ENCODE data around the gene KCNG4.

Gene KCNG4

GRCh38 chr16:84184775-84185174, 55.0 kb downstream of the KCNG4 start:
- FAIRE-seq: no peak
- TF ChIP-seq TAF1 (IDR thresholded peaks at IDR 0.05; ENCODE audit: low read depth, low read length) (no peak), POLR2A (IDR thresholded peaks at IDR 0.05; ENCODE audit: low read depth, low read length) (no peak), POLR2AphosphoS5 (IDR thresholded peaks at IDR 0.05; ENCODE audit: low read depth, low read length) (no peak), PAX5 (IDR thresholded peaks at IDR 0.05; ENCODE audit: insufficient read depth, low read length, severe bottlenecking) (no peak), SPI1 (IDR thresholded peaks at IDR 0.05; ENCODE audit: low read depth, low read length) (no peak), POU2F2 (IDR thresholded peaks at IDR 0.05; ENCODE audit: low read depth, low read length) (no peak)
- DNase-seq (ENCODE audit: insufficient read length, low spot score): no peak

- DNase-seq (ENCODE audit: insufficient read length, low spot score) (no peak), FAIRE-seq (no peak)
These were observed 55.8 kb downstream of the KCNG4 start for GRCh38 chr16:84183911-84184591.

GRCh38 chr16:84183572-84183875, 56.3 kb downstream of the KCNG4 start:
- TF ChIP-seq POLR2AphosphoS5 (IDR thresholded peaks at IDR 0.05; ENCODE audit: low read depth, low read length) (no peak), TAF1 (IDR thresholded peaks at IDR 0.05; ENCODE audit: low read depth, low read length) (no peak), PAX5 (IDR thresholded peaks at IDR 0.05; ENCODE audit: insufficient read depth, low read length, severe bottlenecking) (no peak), POLR2A (IDR thresholded peaks at IDR 0.05; ENCODE audit: low read depth, low read length) (no peak), SPI1 (IDR thresholded peaks at IDR 0.05; ENCODE audit: low read depth, low read length) (no peak), POU2F2 (IDR thresholded peaks at IDR 0.05; ENCODE audit: low read depth, low read length) (no peak)
- no peak for FAIRE-seq
- DNase-seq (ENCODE audit: insufficient read length, low spot score): no peak

More at GRCh38 chr16:84183911-84184591, 55.8 kb downstream of the KCNG4 start:
- TF ChIP-seq TAF1 (IDR thresholded peaks at IDR 0.05; ENCODE audit: low read depth, low read length): no peak
- TF ChIP-seq POU2F2 (IDR thresholded peaks at IDR 0.05; ENCODE audit: low read depth, low read length): no peak
- TF ChIP-seq SPI1 (IDR thresholded peaks at IDR 0.05; ENCODE audit: low read depth, low read length): no peak
- TF ChIP-seq POLR2A (IDR thresholded peaks at IDR 0.05; ENCODE audit: low read depth, low read length): no peak
- no peak for TF ChIP-seq PAX5 (IDR thresholded peaks at IDR 0.05; ENCODE audit: insufficient read depth, low read length, severe bottlenecking)
- no peak for TF ChIP-seq POLR2AphosphoS5 (IDR thresholded peaks at IDR 0.05; ENCODE audit: low read depth, low read length)

GRCh38 chr16:84182680-84183571, 56.9 kb downstream of the KCNG4 start:
- FAIRE-seq (no peak), DNase-seq (ENCODE audit: insufficient read length, low spot score) (no peak)
- TF ChIP-seq POLR2A (IDR thresholded peaks at IDR 0.05; ENCODE audit: low read depth, low read length) (no peak), POU2F2 (IDR thresholded peaks at IDR 0.05; ENCODE audit: low read depth, low read length) (no peak), TAF1 (IDR thresholded peaks at IDR 0.05; ENCODE audit: low read depth, low read length) (no peak), PAX5 (IDR thresholded peaks at IDR 0.05; ENCODE audit: insufficient read depth, low read length, severe bottlenecking) (no peak), POLR2AphosphoS5 (IDR thresholded peaks at IDR 0.05; ENCODE audit: low read depth, low read length) (no peak), SPI1 (IDR thresholded peaks at IDR 0.05; ENCODE audit: low read depth, low read length) (no peak)

DNA sequence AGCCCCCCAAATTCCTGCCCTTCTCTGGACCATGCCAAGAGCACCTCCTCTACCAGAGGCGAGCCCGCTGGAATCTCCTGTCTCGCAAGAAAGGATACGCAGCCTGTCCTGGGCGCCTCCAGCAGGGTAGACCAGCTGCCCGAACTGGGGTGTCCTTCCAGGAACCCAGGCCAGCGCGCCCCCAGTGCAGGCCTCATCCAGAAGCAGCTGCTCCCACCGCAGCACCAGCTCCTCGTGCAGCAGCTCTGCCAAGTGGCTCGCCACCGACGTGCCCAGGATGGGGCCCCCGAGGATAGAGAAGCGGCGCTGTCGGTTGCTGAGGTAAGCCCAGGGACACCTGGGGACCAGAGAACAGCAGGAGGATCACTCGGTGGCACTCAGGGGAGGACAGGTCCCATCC, 57.7 kb downstream of the KCNG4 start:
- no peak for FAIRE-seq
- TF ChIP-seq POU2F2 (IDR thresholded peaks at IDR 0.05; ENCODE audit: low read depth, low read length) (no peak), POLR2AphosphoS5 (IDR thresholded peaks at IDR 0.05; ENCODE audit: low read depth, low read length) (no peak), POLR2A (IDR thresholded peaks at IDR 0.05; ENCODE audit: low read depth, low read length) (no peak), PAX5 (IDR thresholded peaks at IDR 0.05; ENCODE audit: insufficient read depth, low read length, severe bottlenecking) (no peak), TAF1 (IDR thresholded peaks at IDR 0.05; ENCODE audit: low read depth, low read length) (no peak), SPI1 (IDR thresholded peaks at IDR 0.05; ENCODE audit: low read depth, low read length) (no peak)
- no peak for DNase-seq (ENCODE audit: insufficient read length, low spot score)

DNA sequence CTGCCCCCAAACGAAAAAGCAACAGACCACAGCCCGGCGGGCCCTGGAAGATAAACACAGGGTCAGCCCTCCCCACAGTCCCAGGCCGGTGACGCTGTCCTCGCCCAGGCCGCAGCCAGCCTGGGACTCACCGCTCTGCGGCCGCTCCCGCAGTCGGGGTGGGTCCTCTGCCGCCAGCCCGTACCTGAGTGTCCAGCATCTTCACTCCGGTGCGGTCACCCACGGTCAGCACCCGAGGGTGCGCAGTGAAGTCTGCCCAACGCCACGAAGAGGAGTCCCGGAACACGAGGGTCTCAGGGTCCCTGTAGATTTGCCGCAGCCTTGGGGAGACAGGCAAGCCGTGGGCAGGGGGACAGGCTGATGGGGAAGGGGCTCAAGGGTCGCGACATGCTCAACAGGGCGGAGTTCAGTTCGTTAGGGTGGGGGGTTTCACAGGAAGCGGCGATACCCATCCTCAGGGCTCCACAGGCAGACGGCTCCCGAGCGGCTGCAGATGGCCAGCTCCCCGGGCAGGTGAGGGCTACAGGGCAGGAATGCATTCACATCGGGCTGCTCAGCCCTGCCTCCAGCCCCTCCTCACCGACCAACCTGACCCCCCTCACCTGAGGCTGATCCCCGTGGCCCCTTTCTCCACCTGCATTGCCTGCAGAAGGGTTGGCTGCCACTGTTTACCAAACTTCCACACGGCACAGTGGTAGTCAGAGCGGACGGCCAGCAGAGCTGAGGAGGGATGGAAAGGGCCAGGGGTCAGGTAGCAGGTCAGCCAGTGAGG, 58.5 kb downstream of the KCNG4 start:
- TF ChIP-seq PAX5 (IDR thresholded peaks at IDR 0.05; ENCODE audit: insufficient read depth, low read length, severe bottlenecking) (no peak), TAF1 (IDR thresholded peaks at IDR 0.05; ENCODE audit: low read depth, low read length) (no peak), POU2F2 (IDR thresholded peaks at IDR 0.05; ENCODE audit: low read depth, low read length) (no peak), SPI1 (IDR thresholded peaks at IDR 0.05; ENCODE audit: low read depth, low read length) (no peak), POLR2AphosphoS5 (IDR thresholded peaks at IDR 0.05; ENCODE audit: low read depth, low read length) (no peak), POLR2A (IDR thresholded peaks at IDR 0.05; ENCODE audit: low read depth, low read length) (no peak)
- FAIRE-seq: no peak

GRCh38 chr16:84180519-84181140, 59.2 kb downstream of the KCNG4 start:
- DNase-seq (ENCODE audit: insufficient read length, low spot score) (no peak), FAIRE-seq (no peak)
- TF ChIP-seq POLR2A (IDR thresholded peaks at IDR 0.05; ENCODE audit: low read depth, low read length): no peak
- no peak for TF ChIP-seq TAF1 (IDR thresholded peaks at IDR 0.05; ENCODE audit: low read depth, low read length)
- TF ChIP-seq POU2F2 (IDR thresholded peaks at IDR 0.05; ENCODE audit: low read depth, low read length): no peak
- no peak for TF ChIP-seq POLR2AphosphoS5 (IDR thresholded peaks at IDR 0.05; ENCODE audit: low read depth, low read length)
- no peak for TF ChIP-seq SPI1 (IDR thresholded peaks at IDR 0.05; ENCODE audit: low read depth, low read length)
- TF ChIP-seq PAX5 (IDR thresholded peaks at IDR 0.05; ENCODE audit: insufficient read depth, low read length, severe bottlenecking): no peak

More for the DNA sequence above, 58.5 kb downstream of the KCNG4 start:
- DNase-seq (ENCODE audit: insufficient read length, low spot score): no peak

DNA sequence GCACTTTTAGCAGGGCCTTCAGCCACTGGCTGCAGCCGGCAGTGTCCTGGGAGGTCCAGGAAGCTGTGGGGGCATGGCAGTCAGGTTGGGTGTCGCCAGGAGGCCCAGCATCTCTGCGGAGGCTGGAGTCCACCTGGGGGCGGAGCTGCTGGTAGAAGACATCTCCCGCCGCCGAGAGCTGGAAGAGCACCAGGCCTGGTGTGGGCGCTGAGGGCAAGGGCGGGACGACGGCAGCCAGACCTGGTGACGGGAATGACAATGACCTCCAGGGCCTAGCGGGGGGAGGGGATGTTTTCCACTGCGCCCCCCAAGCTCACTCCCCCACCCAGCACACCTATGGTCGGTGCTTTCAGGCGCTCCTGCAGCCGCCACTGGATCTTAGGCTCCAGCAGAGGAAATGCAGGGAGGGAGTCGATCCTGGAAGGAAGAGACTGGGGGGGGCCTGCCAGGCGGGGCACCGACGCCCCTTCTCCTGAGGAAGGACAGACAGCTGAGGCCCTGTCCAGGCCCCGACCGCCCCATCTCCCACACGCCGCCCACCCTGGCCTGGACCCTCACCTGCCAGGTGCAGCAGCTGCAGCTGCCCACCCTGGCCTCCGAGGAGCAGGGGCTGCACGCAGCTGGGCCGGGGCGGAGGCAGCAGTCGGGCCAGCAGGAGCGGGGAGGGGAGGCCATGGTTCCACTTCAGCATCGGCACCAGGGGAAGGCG, 60.0 kb downstream of the KCNG4 start:
- FAIRE-seq: no peak
- no peak for DNase-seq (ENCODE audit: insufficient read length, low spot score)

More for the DNA sequence above, 60.0 kb downstream of the KCNG4 start:
- no peak for TF ChIP-seq POLR2A (IDR thresholded peaks at IDR 0.05; ENCODE audit: low read depth, low read length)
- no peak for TF ChIP-seq POLR2AphosphoS5 (IDR thresholded peaks at IDR 0.05; ENCODE audit: low read depth, low read length)
